Measurements from ENCODE around the gene IVNS1ABP. TPM values are rescaled to one million over a fixed set of nuclear protein-coding genes. Genes with fewer than 3 reads are reported as not detected.
A peak's percentile ranks its signal among the peaks of the same experiment; 100 is the strongest.

IVNS1ABP gene
- total and polyA plus RNA-seq, 2 of the 13 experiments (the other 11 are each of a cell fraction or from before 2014, with no cell fraction given): 49.1 to 51.7 TPM

DNA sequence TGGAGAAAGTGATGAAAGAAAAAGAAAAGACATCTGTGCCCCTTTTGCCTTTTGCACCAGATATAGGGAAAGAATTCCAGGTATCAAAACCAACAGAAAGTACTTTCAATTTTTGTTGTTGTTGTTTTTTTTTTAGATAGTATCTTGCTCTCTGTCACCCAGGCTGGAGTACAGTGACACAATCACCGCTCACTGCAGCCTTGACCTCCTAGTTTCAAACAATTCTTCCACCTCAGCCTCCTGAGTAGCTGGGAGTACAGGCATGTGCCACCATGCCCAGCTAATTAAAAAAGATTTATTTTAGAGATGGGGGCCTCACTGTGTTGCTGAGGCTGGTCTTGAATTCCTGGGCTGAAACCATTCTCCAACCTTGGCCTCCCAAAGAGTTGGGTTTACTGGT, 31.3 kb upstream of the IVNS1ABP start (continued):
- TF ChIP-seq, protein P1, sequence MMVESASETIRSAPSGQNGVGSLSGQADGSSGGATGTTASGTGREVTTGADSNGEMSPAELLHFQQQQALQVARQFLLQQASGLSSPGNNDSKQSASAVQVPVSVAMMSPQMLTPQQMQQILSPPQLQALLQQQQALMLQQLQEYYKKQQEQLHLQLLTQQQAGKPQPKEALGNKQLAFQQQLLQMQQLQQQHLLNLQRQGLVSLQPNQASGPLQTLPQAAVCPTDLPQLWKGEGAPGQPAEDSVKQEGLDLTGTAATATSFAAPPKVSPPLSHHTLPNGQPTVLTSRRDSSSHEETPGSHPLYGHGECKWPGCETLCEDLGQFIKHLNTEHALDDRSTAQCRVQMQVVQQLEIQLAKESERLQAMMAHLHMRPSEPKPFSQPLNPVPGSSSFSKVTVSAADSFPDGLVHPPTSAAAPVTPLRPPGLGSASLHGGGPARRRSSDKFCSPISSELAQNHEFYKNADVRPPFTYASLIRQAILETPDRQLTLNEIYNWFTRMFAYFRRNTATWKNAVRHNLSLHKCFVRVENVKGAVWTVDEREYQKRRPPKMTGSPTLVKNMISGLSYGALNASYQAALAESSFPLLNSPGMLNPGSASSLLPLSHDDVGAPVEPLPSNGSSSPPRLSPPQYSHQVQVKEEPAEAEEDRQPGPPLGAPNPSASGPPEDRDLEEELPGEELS (CRISPR knock-in tag; IDR thresholded peaks at IDR 0.05): peak; percentile 53; the same call in 1 of the 2 replicates
- TF ChIP-seq MED1 (CRISPR knock-in tag; IDR thresholded peaks at IDR 0.05) (peak; percentile 61), ZNF441 (CRISPR knock-in tag; IDR thresholded peaks at IDR 0.05; ENCODE audit: borderline replicate concordance) (no peak), FOXP1 (IDR thresholded peaks at IDR 0.05) (no peak), FOXP1 (CRISPR knock-in tag; IDR thresholded peaks at IDR 0.05) (peak; percentile 61), ZNF660 (CRISPR knock-in tag; IDR thresholded peaks at IDR 0.05; ENCODE audit: borderline replicate concordance, low read depth) (no peak), ZNF160 (CRISPR knock-in tag; IDR thresholded peaks at IDR 0.05) (no peak), MXD4 (CRISPR knock-in tag; IDR thresholded peaks at IDR 0.05) (no peak), ZNF766 (CRISPR knock-in tag; IDR thresholded peaks at IDR 0.05; ENCODE audit: borderline replicate concordance) (no peak), RFX3 (CRISPR knock-in tag; IDR thresholded peaks at IDR 0.05) (no peak), ZEB1 (IDR thresholded peaks at IDR 0.05; ENCODE audit: insufficient replicate concordance, low read depth) (no peak), TEAD3 (CRISPR knock-in tag; optimal IDR thresholded peaks at IDR 0.05; ENCODE audit: borderline replicate concordance) (peak; percentile 22), ELF4 (CRISPR knock-in tag; IDR thresholded peaks at IDR 0.05; ENCODE audit: borderline replicate concordance) (no peak), HOXA5 (CRISPR knock-in tag; IDR thresholded peaks at IDR 0.05) (no peak), MTA3 (CRISPR knock-in tag; IDR thresholded peaks at IDR 0.05) (no peak), ZNF839 (CRISPR knock-in tag; IDR thresholded peaks at IDR 0.05; ENCODE audit: borderline replicate concordance) (no peak), ZNF33B (CRISPR knock-in tag; IDR thresholded peaks at IDR 0.05) (no peak), ZBTB42 (CRISPR knock-in tag; IDR thresholded peaks at IDR 0.05) (no peak), RAD51 (IDR thresholded peaks at IDR 0.05; ENCODE audit: borderline replicate concordance) (no peak), ZNF775 (CRISPR knock-in tag; IDR thresholded peaks at IDR 0.05; ENCODE audit: borderline replicate concordance) (no peak), HOXA9 (CRISPR knock-in tag; IDR thresholded peaks at IDR 0.05; ENCODE audit: borderline replicate concordance) (no peak), ZSCAN30 (CRISPR knock-in tag; IDR thresholded peaks at IDR 0.05) (no peak), ZNF773 (CRISPR knock-in tag; IDR thresholded peaks at IDR 0.05; ENCODE audit: borderline replicate concordance) (no peak)
- TF ChIP-seq, protein P2, sequence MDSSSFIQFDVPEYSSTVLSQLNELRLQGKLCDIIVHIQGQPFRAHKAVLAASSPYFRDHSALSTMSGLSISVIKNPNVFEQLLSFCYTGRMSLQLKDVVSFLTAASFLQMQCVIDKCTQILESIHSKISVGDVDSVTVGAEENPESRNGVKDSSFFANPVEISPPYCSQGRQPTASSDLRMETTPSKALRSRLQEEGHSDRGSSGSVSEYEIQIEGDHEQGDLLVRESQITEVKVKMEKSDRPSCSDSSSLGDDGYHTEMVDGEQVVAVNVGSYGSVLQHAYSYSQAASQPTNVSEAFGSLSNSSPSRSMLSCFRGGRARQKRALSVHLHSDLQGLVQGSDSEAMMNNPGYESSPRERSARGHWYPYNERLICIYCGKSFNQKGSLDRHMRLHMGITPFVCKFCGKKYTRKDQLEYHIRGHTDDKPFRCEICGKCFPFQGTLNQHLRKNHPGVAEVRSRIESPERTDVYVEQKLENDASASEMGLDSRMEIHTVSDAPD (CRISPR knock-in tag; IDR thresholded peaks at IDR 0.05): no peak
- TF ChIP-seq, protein P3, sequence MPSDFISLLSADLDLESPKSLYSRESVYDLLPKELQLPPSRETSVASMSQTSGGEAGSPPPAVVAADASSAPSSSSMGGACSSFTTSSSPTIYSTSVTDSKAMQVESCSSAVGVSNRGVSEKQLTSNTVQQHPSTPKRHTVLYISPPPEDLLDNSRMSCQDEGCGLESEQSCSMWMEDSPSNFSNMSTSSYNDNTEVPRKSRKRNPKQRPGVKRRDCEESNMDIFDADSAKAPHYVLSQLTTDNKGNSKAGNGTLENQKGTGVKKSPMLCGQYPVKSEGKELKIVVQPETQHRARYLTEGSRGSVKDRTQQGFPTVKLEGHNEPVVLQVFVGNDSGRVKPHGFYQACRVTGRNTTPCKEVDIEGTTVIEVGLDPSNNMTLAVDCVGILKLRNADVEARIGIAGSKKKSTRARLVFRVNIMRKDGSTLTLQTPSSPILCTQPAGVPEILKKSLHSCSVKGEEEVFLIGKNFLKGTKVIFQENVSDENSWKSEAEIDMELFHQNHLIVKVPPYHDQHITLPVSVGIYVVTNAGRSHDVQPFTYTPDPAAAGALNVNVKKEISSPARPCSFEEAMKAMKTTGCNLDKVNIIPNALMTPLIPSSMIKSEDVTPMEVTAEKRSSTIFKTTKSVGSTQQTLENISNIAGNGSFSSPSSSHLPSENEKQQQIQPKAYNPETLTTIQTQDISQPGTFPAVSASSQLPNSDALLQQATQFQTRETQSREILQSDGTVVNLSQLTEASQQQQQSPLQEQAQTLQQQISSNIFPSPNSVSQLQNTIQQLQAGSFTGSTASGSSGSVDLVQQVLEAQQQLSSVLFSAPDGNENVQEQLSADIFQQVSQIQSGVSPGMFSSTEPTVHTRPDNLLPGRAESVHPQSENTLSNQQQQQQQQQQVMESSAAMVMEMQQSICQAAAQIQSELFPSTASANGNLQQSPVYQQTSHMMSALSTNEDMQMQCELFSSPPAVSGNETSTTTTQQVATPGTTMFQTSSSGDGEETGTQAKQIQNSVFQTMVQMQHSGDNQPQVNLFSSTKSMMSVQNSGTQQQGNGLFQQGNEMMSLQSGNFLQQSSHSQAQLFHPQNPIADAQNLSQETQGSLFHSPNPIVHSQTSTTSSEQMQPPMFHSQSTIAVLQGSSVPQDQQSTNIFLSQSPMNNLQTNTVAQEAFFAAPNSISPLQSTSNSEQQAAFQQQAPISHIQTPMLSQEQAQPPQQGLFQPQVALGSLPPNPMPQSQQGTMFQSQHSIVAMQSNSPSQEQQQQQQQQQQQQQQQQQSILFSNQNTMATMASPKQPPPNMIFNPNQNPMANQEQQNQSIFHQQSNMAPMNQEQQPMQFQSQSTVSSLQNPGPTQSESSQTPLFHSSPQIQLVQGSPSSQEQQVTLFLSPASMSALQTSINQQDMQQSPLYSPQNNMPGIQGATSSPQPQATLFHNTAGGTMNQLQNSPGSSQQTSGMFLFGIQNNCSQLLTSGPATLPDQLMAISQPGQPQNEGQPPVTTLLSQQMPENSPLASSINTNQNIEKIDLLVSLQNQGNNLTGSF (CRISPR knock-in tag; IDR thresholded peaks at IDR 0.05): no peak

Data from HepG2 (cell line).